ENCODE results near the gene SMPDL3A.

SMPDL3A gene

DNA sequence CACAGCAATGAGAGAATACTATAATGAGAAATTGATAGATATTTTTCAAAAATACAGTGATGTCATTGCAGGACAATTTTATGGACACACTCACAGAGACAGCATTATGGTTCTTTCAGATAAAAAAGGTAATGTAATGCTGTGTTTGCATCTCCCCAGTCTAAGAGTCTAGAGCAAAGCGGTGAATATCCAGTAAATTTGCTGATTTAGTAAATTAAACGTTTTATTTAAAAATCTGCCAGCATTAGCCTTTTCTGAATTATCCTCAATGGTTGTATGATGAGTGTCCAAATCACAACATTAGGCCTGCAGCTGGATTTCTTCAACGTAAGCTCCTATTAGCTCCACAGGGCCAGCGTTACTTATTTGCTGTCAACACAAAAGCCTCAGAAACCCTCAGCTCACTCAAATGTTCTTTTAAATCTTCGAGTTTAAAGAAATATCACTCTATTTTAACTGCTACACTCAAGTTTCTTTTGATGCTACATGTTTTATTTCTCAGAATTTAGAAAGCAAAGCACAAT, 16.0 kb downstream of the SMPDL3A start:
- no peak for DNase-seq (ENCODE audit: low spot score)

GRCh38 chr6:122806291-122806690, 17.2 kb downstream of the SMPDL3A start:
- DNase-seq (ENCODE audit: low spot score): no peak

DNA sequence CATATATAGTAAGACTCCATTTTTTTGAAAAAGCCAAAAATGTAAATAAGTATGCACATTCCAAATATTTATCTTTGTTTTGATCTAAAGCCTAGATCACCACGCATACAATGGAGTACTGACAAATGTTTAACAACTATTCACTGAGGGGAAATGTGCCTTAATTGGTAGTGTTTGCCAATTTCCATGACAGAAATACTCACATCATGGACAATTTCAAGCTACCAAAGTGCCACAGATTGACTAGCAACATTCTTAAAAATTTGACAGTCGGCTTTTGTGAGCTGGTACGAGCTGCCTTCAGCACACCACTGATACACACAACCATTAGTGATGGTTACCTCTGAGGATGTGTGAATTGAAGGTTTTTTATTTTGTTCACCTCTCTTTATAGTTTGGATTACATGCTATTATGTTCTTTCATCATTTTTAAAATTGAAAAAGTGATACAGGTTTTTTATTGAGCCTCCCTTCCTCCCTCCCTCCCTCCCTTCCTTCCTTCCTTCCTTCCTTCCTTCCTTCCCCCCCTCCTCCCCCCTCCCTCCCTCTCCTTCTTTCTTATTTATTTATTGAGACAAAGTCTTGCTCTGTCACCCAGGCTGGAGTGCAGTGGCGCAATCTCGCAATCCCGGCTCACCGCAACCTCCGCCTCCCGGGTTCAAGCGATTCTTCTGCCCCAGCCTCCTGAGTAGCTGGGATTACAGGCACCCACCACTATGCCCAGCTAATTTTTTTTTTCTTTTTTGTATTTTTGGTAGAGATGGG, 19.2 kb downstream of the SMPDL3A start:
- no peak for DNase-seq (ENCODE audit: low spot score)

GRCh38 chr6:122809001-122809400, 19.9 kb downstream of the SMPDL3A start:
- no peak for DNase-seq (ENCODE audit: low spot score)

GRCh38 chr6:122809691-122810090, 20.6 kb downstream of the SMPDL3A start:
- no peak for DNase-seq (ENCODE audit: low spot score)

- DNase-seq (ENCODE audit: low spot score): no peak
These were observed 21.1 kb downstream of the SMPDL3A start for GRCh38 chr6:122810189-122810588.

DNA sequence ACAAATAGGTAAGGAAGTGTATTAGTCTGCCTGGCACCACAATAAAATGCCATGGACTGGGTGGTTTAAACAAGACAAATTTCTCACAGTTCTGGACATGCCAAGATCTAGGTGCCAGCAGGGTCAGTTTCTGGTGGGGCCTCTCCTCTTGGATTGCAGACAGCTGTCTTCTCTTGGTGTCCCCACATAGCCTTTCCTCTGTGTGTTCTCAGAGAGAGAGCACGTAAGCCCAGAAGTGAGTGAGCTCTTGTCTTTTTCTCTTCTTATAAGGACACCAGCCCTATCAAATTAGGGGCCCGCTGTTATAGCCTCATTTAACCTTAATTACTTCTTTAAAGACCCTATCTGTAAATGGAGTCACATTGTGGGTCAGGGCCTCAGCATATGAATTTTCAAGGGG, 28.3 kb downstream of the SMPDL3A start:
- no peak for DNase-seq (ENCODE audit: low spot score)

GRCh38 chr6:122817766-122818165, 28.7 kb downstream of the SMPDL3A start:
- no peak for DNase-seq (ENCODE audit: low spot score)

DNA sequence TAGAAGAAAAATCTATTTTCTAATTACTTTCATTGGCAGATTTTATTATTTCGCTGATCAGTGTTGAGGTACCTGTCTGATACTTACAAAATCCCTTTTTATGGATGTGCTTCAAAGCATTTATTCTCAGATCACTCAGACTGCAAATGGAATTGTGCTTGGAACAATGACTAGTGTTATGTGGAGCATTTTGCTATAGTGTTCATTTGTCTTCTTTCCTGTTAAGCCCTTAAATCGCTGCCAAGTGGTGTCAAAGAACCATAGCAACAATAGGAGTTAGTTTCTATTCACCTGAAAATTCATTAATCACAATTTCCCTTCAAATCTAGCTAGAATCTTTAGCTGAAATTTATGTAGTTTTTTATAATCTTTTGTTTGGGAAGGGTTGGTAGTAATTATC, 29.8 kb downstream of the SMPDL3A start:
- DNase-seq (ENCODE audit: low spot score): no peak

- no peak for DNase-seq (ENCODE audit: low spot score)
These were observed 32.0 kb downstream of the SMPDL3A start for GRCh38 chr6:122821095-122821494.

- peak; percentile 38 for DNase-seq (ENCODE audit: low spot score)
These were observed 36.1 kb downstream of the SMPDL3A start for GRCh38 chr6:122825163-122825562.

GRCh38 chr6:122829456-122829855, 40.4 kb downstream of the SMPDL3A start:
- no peak for DNase-seq (ENCODE audit: low spot score)

- no peak for DNase-seq (ENCODE audit: low spot score)
These were observed 42.5 kb downstream of the SMPDL3A start for GRCh38 chr6:122831511-122831910.

- peak; percentile 48 for DNase-seq (ENCODE audit: low spot score)
These were observed 43.4 kb downstream of the SMPDL3A start for GRCh38 chr6:122832459-122832858.

DNA sequence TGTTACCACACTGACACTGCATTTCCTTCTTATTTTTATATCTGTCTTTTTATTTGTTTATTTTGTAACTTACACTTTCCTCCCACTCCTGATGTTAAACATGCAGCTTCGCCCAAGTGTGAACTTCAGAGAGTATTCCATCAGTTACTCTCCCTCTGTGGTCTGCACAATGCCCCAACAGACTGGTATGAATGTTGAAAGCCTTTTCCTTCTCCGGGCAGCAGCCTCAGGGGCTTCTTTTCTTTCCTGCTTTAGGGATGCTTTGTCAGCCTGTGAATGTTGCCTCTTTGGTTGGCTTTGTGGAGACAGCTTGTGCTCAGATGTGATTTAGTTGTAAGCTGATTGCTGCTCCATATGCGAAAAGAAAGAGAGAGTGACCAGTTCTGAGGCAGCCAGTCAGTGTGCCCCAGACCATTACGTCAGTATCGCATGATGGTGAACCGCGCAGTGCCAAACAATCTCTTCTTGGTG, 44.0 kb downstream of the SMPDL3A start:
- peak; percentile 48 for DNase-seq (ENCODE audit: low spot score)

- peak; percentile 22 for DNase-seq (ENCODE audit: low spot score)
These were observed 49.2 kb downstream of the SMPDL3A start for GRCh38 chr6:122838060-122838780.

- DNase-seq (ENCODE audit: low spot score): peak; percentile 73
These were observed 50.4 kb downstream of the SMPDL3A start for GRCh38 chr6:122839472-122839871.

DNA sequence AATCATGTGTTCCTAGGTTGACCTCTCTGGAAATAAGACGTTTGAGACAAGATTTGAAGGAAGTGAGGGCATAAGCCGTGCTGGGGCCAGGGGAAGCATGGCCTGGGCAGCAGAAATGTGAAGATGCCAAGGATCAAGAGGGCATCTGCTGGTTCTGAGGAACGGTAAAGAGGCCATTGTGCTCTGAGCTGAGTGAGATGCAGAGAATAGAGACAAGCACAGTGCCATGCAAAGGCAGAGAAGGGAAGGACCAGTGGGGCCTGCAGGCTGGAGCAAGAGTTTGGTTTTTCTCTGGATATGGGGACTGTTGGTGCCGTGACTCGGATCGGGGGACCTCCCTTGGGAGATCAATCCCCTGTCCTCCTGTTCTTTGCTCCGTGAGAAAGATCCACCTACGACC, 50.8 kb downstream of the SMPDL3A start:
- DNase-seq (ENCODE audit: low spot score): no peak

- DNase-seq (ENCODE audit: low spot score): no peak
These were observed 56.4 kb downstream of the SMPDL3A start for GRCh38 chr6:122845464-122845863.

DNA sequence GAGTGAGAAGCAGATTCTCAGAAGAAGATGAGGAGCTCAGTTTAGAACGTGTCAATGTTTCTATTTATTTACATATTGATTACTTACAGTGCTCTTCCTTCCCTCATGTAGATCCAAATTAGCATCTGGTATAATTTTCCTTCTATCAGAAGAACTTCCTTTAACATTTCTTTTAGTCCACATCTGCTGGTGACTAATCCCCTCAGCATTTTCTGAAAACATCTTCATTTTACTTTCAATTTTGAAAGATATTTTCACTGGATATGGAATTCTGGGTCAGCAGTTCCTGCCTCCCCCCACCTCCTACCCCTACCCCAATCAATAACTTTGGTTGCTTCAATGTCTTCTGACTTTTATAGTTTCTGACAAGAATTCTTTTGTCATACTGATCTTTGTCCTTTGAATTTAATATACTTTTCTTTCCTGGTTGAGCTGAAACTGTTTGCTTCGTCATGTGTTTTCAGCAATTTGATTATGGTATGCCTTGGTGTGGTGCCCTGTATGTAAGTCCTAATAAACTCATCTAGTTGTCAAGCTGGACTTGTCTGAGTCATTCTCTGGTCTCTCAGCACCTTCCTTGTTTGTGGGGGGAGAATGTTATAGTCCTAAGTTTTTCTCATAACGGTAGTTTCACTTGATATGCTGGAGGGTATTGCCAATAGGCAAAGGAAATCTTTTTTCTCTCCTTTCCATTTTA, 57.0 kb downstream of the SMPDL3A start:
- DNase-seq (ENCODE audit: low spot score): no peak

- no peak for DNase-seq (ENCODE audit: low spot score)
These were observed 64.4 kb downstream of the SMPDL3A start for GRCh38 chr6:122853259-122853995.

Measured in D341Med (cell line).